AG04449 (cell line): ENCODE data around the gene TTLL8.

Source experiments
- CTCF ChIA-PET: fragments of 350-600 bp; formaldehyde crosslinking; extraction: SDS; loops from one replicate; lab custom pipeline; 2021; ENCODE audit warnings: antibody characterized with exemption; lab: Yijun Ruan, JAX
- POLR2A ChIA-PET: fragments of 400-600, 350-600 bp; formaldehyde crosslinking; extraction: SDS; loops from one replicate; lab custom pipeline; 2020; ENCODE audit warnings: antibody characterized with exemption, inconsistent platforms; lab: Yijun Ruan, JAX
- DNase-seq: peaks from one replicate; pipeline ENCODE4 v3.0.0-alpha.2; 2010; ENCODE audit warnings: low read depth, low spot score
- H3K4me3 ChIP-seq: 2 replicates; pipeline ENCODE4 v1.5.1; 2011; ENCODE audit warnings: low read depth, mild to moderate bottlenecking, control low read depth, low read length
- CTCF ChIP-seq: IDR thresholded peaks from one replicate; pipeline ENCODE4 v1.5.1; 2011; ENCODE audit warnings: mild to moderate bottlenecking, moderate library complexity, low read length, control low read depth, inconsistent platforms; ENCODE audit not compliant: insufficient read depth; ENCODE audit errors: missing control alignments

TTLL8 gene

GRCh38 chr22:49996518-49997250 lies 61.4 kb downstream of the TTLL8 start:
- ChIA-PET CTCF (interaction anchor here (1.3 to 4.6 kb wide), 3 partner anchors 17 to 66 kb away, joined by 3 to 22 read pairs (median 11); no protein-coding TSS in a partner anchor), POLR2A (no interaction called here)
- TF ChIP-seq CTCF: no peak
- DNase-seq: no peak
- no peak overlapping the region for H3K4me3 ChIP-seq

- TF ChIP-seq CTCF: no peak
- ChIA-PET POLR2A (no interaction called here), CTCF (interaction anchor here (1.3 to 4.6 kb wide), 3 partner anchors 16 to 66 kb away, joined by 3 to 22 read pairs (median 11); no protein-coding TSS in a partner anchor)
- H3K4me3 ChIP-seq: no peak overlapping the region
- no peak for DNase-seq
These were observed 62.0 kb downstream of the TTLL8 start for GRCh38 chr22:49996119-49996517.

- TF ChIP-seq CTCF: no peak
- DNase-seq: no peak
- POLR2A ChIA-PET: no interaction called here
- no peak overlapping the region for H3K4me3 ChIP-seq
- CTCF ChIA-PET: interaction anchor here (0.9 to 4.6 kb wide), 6 partner anchors 13 to 65 kb away, joined by 3 to 35 read pairs (median 7); no protein-coding TSS in a partner anchor
These were observed 62.6 kb downstream of the TTLL8 start for GRCh38 chr22:49995361-49996118.

DNA sequence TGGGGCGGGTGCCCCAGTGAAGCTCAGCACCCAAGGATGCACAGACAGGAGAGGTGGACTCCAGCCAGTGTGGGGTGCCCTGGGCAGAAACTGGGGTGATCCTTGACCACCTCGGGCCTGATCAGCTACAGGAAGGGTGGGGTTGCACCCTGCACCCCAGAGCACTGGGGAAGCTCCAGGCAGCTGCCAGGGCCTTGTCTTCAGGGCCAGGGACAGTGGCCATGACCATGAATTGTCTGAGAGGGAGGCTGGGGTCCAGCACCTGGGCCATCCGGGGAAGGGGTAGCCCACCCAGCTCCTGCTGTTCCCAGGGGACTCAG lies 63.1 kb downstream of the TTLL8 start:
- no peak for DNase-seq
- ChIA-PET CTCF (interaction anchor here (0.9 to 4.6 kb wide), 7 partner anchors 12 to 65 kb away, joined by 3 to 35 read pairs (median 8); no protein-coding TSS in a partner anchor), POLR2A (no interaction called here)
- no peak overlapping the region for H3K4me3 ChIP-seq
- no peak for TF ChIP-seq CTCF

DNA sequence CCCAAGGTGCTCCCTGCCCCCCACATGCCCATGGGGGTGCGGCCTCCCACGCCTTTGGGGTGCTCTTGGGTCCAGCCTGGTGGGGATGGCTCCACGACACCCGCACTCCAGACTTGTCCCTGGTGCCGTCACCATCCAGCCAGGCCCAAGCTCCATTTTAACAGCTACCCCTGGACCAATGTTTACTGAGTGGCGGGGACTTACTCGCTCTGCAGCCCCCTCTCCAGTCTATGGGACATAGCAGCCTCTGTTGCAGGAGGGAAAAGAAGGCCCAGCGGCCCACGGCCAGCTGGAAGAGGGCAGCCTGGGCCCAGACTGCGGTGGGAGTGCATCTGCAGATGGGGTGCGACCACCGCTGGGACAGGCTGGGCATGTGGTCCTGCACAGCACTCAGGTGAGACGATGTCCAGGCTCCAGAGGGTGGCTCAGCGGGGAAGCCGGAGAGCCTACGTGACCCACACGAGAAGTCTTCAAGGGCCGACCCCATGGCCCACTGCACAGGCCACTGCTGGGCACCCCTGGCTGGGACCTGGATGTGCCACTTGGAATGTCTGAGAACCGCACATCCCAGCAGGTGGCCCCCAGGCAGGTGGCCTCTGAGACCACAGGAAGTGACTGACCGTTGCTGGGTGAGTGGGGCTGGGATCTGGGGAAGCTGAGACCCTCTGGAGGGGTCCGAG lies 63.6 kb downstream of the TTLL8 start:
- ChIA-PET POLR2A (no interaction called here), CTCF (interaction anchor here (0.9 to 4.6 kb wide), 9 partner anchors 12 to 64 kb away, joined by 3 to 35 read pairs (median 8); no protein-coding TSS in a partner anchor)
- H3K4me3 ChIP-seq: no peak overlapping the region
- no peak for DNase-seq
- TF ChIP-seq CTCF: no peak
